Stomach (tissue), 4 donors: Measurements from ENCODE around the gene IVL.

ENCODE experiments used
- EP300 ChIP-seq: sonication (generic); formaldehyde crosslinking; IDR thresholded peaks from one replicate; pipeline ENCODE4 v1.6.1; 2017; ENCODE audit warnings: antibody characterized with exemption
- POLR2AphosphoS5 ChIP-seq, 3 donors: sonication (generic); formaldehyde crosslinking; IDR thresholded peaks; one replicate each; pipeline ENCODE4 v1.6.1; 2016; ENCODE audit warnings: antibody characterized with exemption in 3 of 3
- TF ChIP-seq, protein P1 (sequence below), 7 experiments: fragments of 450-650 bp in 4 of 7; fragments of 200-600 bp in 3 of 7; sonication (generic) in 3 of 7; IDR thresholded peaks; one replicate each; pipeline ENCODE4 v1.5.1; 2016 to 2019; ENCODE audit warnings: antibody characterized with exemption in 7 of 7, control low read depth in 2 of 7, mild to moderate bottlenecking in 1 of 7

DNA sequence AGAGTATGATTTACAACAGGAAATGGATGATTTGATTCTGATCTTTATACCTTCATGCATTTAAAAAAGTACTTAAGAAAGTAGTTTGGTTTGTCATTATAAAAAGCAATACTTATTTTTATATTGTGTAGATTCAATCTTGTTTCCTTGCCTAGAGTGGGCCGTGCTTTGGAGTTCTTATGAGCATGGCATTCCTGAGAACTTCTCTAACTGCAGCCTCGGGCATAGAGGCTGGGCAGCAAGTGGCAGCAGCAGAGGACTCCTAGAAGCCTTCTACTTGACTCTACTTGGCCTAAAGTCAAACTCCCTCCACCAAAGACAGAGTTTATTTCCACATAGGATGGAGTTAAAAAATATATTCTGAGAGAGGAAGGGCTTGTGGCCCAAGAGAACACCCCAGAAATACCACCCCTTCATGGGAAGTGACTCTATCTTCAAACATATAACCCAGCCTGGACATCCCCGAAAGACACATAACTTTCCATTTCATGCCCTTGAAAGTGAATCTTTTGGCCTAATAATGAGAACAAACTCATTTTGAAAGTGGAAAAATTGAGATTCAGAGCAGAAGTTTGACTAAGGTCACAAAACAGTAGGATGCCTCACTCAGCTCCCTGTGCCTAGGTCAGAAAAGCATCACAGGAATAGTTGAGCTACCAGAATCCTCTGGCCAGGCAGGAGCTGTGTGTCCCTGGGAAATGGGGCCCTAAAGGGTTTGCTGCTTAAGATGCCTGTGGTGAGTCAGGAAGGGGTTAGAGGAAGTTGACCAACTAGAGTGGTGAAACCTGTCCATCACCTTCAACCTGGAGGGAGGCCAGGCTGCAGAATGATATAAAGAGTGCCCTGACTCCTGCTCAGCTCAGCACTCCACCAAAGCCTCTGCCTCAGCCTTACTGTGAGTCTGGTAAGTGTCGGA, at the start of gene IVL:
- TF ChIP-seq, protein P1, sequence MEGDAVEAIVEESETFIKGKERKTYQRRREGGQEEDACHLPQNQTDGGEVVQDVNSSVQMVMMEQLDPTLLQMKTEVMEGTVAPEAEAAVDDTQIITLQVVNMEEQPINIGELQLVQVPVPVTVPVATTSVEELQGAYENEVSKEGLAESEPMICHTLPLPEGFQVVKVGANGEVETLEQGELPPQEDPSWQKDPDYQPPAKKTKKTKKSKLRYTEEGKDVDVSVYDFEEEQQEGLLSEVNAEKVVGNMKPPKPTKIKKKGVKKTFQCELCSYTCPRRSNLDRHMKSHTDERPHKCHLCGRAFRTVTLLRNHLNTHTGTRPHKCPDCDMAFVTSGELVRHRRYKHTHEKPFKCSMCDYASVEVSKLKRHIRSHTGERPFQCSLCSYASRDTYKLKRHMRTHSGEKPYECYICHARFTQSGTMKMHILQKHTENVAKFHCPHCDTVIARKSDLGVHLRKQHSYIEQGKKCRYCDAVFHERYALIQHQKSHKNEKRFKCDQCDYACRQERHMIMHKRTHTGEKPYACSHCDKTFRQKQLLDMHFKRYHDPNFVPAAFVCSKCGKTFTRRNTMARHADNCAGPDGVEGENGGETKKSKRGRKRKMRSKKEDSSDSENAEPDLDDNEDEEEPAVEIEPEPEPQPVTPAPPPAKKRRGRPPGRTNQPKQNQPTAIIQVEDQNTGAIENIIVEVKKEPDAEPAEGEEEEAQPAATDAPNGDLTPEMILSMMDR (IDR thresholded peaks at IDR 0.05), result no peak
- no peak for TF ChIP-seq POLR2AphosphoS5 (IDR thresholded peaks at IDR 0.05)
- TF ChIP-seq EP300, result no peak
